Renal cortex interstitium (tissue), 11 donors: ENCODE measurements around the gene SHH. TPM values are rescaled to one million over a fixed set of nuclear protein-coding genes. Genes with fewer than 3 reads are reported as not detected.

ENCODE experiments used
- DNase-seq, 11 donors: peaks; one replicate each; pipeline ENCODE4 v3.0.0-alpha.2; 2013; ENCODE audit warnings: low read depth in 9 of 11, low spot score in 4 of 11; ENCODE audit errors: extremely low read depth in 1 of 11
- polyA plus RNA-seq, 3 donors: library from polyadenylated mRNA; unstranded; fragments of 120-200 nt; gene quantifications; one replicate each; pipeline ENCODE4 v1.2.1, GENCODE V29; 2013; ENCODE audit not compliant: insufficient read length in 3 of 3

SHH gene
- polyA plus RNA-seq, 3 donors, result 1.1 to 3.3 (median 2.3) TPM

- DNase-seq, result no peak
Observed at GRCh38 chr7:155785536-155785935, 26.7 kb downstream of the SHH start.

- no peak for DNase-seq
Observed at GRCh38 chr7:155782466-155782865, 29.8 kb downstream of the SHH start.

GRCh38 chr7:155781433-155781832 lies 30.8 kb downstream of the SHH start:
- no peak for DNase-seq

- no peak for DNase-seq
Observed at GRCh38 chr7:155780884-155781283, 31.4 kb downstream of the SHH start.

GRCh38 chr7:155778349-155778748 lies 33.9 kb downstream of the SHH start:
- no peak for DNase-seq

GRCh38 chr7:155776606-155777005 lies 35.7 kb downstream of the SHH start:
- DNase-seq, result no peak

- no peak for DNase-seq
Observed at GRCh38 chr7:155775691-155776090, 36.6 kb downstream of the SHH start.

- DNase-seq, result no peak
Observed at GRCh38 chr7:155774947-155775346, 37.3 kb downstream of the SHH start.

- no peak for DNase-seq
Observed at GRCh38 chr7:155773531-155773930, 38.7 kb downstream of the SHH start.

GRCh38 chr7:155770241-155770640 lies 42.0 kb downstream of the SHH start:
- no peak for DNase-seq

- peak in 1 of 11 donors; percentile 29 for DNase-seq
Observed at GRCh38 chr7:155769701-155770100, 42.6 kb downstream of the SHH start.

GRCh38 chr7:155766966-155767916 lies 45.0 kb downstream of the SHH start:
- no peak for DNase-seq

GRCh38 chr7:155766386-155766785 lies 45.9 kb downstream of the SHH start:
- DNase-seq, result no peak

- DNase-seq, result no peak
Observed at GRCh38 chr7:155765458-155765857, 46.8 kb downstream of the SHH start.

- DNase-seq, result no peak
Observed at GRCh38 chr7:155764438-155764793, 47.8 kb downstream of the SHH start.

GRCh38 chr7:155763691-155764437 lies 48.4 kb downstream of the SHH start:
- no peak for DNase-seq

GRCh38 chr7:155763122-155763521 lies 49.1 kb downstream of the SHH start:
- DNase-seq, result no peak

- DNase-seq, result no peak
Observed at GRCh38 chr7:155762655-155763054, 49.6 kb downstream of the SHH start.

GRCh38 chr7:155762036-155762435 lies 50.2 kb downstream of the SHH start:
- no peak for DNase-seq

GRCh38 chr7:155761162-155761561 lies 51.1 kb downstream of the SHH start:
- no peak for DNase-seq
